ENCODE data around the gene INSYN2B. TPM values are rescaled to one million over a fixed set of nuclear protein-coding genes. Genes with fewer than 3 reads are reported as not detected.

INSYN2B gene
- total and polyA plus RNA-seq, 12 donors = 0.08 to 0.94 (median 0.62) TPM; not detected in 2

DNA sequence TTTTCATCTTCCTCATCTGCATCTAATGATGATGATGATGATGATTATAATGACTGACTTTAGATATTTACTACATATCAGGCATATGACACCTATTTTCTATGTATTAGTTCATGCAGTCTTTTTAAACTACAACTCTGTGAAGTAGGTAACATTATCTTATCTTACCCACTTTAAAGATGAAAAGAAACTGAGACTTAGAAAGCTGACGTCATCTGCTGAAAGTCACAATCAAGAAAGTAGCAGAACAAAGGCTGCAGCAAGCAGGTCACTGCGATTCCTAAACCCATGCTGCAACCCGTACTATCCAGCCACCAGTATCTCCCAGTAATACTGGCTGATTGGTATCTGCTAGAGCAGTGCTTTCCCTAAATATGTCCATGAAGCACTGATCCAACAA lies 40.1 kb upstream of the INSYN2B start:
- no peak for TF ChIP-seq POLR2A (IDR thresholded peaks at IDR 0.05)
- TF ChIP-seq, protein P1, sequence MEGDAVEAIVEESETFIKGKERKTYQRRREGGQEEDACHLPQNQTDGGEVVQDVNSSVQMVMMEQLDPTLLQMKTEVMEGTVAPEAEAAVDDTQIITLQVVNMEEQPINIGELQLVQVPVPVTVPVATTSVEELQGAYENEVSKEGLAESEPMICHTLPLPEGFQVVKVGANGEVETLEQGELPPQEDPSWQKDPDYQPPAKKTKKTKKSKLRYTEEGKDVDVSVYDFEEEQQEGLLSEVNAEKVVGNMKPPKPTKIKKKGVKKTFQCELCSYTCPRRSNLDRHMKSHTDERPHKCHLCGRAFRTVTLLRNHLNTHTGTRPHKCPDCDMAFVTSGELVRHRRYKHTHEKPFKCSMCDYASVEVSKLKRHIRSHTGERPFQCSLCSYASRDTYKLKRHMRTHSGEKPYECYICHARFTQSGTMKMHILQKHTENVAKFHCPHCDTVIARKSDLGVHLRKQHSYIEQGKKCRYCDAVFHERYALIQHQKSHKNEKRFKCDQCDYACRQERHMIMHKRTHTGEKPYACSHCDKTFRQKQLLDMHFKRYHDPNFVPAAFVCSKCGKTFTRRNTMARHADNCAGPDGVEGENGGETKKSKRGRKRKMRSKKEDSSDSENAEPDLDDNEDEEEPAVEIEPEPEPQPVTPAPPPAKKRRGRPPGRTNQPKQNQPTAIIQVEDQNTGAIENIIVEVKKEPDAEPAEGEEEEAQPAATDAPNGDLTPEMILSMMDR (IDR thresholded peaks at IDR 0.05) = no peak
- no peak overlapping the region for H3K4me3 ChIP-seq
- H3K27ac ChIP-seq = no peak overlapping the region
- no peaks in the 10 kb centered on the region for H3K9me3 ChIP-seq (replicated peaks in 1 of 3)
- H3K4me1 ChIP-seq (replicated peaks in 1 of 2) = no peaks in the 10 kb centered on the region
- intact Hi-C loops (cut with DNase I) = no loop called here
- no peak for DNase-seq
- H3K27me3 ChIP-seq = no peaks in the 10 kb centered on the region
- WGBS, 4 donors = 76 to 82% (median 78%) methylated on average over 3 of the region's 3 CpGs
- H3K36me3 ChIP-seq (replicated peaks in 1 of 2) = no peaks in the 10 kb centered on the region

GRCh38 chr5:170012622-170013021 lies 32.3 kb upstream of the INSYN2B start:
- WGBS, 4 donors = 50 to 58% (median 52%) methylated on average over 11 of the region's 11 CpGs
- H3K4me3 ChIP-seq = no peak overlapping the region
- no peak overlapping the region for H3K27ac ChIP-seq
- no peaks in the 10 kb centered on the region for H3K27me3 ChIP-seq
- intact Hi-C loops (cut with DNase I) = no loop called here
- no peaks in the 10 kb centered on the region for H3K4me1 ChIP-seq (replicated peaks in 1 of 2)
- H3K36me3 ChIP-seq (replicated peaks in 1 of 2) = no peaks in the 10 kb centered on the region
- TF ChIP-seq POLR2A (IDR thresholded peaks at IDR 0.05) = no peak
- TF ChIP-seq, protein P1 (IDR thresholded peaks at IDR 0.05) = no peak
- no peaks in the 10 kb centered on the region for H3K9me3 ChIP-seq (replicated peaks in 1 of 3)
- no peak for DNase-seq

DNA sequence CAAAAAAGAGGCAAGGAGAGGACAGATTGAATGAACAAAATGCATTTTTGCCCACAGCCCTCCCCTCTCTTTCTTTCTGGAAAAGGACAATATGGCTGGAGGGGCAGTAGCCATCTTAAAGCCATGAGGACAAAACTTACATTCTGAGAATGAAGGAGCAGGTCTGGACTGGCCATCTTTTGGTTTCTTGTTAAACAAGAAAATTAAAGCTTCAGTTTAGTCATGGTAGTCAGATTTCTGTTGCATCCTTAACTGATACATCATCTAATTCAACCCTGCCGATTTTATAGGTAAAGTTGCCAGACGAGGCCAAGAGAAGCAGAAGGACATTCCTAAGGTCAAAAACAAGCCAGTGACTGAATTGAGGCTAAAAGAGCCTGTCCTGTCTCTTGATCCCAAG lies 31.5 kb upstream of the INSYN2B start:
- DNase-seq = no peak
- intact Hi-C loops (cut with DNase I) = no loop called here
- H3K27me3 ChIP-seq = no peaks in the 10 kb centered on the region
- no peaks in the 10 kb centered on the region for H3K4me1 ChIP-seq (replicated peaks in 1 of 2)
- H3K4me3 ChIP-seq = no peak overlapping the region
- no peaks in the 10 kb centered on the region for H3K9me3 ChIP-seq (replicated peaks in 1 of 3)
- WGBS, 4 donors = 62 to 90% (median 70%) methylated on average over 2 of the region's 2 CpGs
- H3K27ac ChIP-seq = no peak overlapping the region
- no peaks in the 10 kb centered on the region for H3K36me3 ChIP-seq (replicated peaks in 1 of 2)
- TF ChIP-seq, protein P1 (IDR thresholded peaks at IDR 0.05) = no peak
- no peak for TF ChIP-seq POLR2A (IDR thresholded peaks at IDR 0.05)

DNA sequence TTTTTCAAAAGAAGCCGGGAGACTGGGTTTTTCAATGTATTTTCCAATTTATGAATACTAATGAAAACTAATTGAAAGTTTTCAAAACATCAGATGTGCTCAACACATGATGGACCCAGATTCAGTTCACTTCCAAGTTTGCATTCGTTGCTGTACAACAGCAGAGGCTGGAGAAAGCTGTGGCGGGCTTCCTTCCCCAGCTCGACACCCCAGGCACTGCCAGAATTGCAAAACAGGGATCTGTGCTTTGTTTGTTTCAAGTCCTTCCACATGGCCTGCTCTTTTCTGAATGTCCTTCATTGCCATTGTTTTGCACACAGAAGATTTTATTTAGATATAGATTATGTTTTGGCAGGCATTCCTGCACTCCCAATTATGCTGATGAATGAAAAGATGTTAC lies 30.3 kb upstream of the INSYN2B start:
- H3K27ac ChIP-seq = no peak overlapping the region
- H3K4me1 ChIP-seq (replicated peaks in 1 of 2) = no peaks in the 10 kb centered on the region
- DNase-seq = no peak
- no peak overlapping the region for H3K4me3 ChIP-seq
- 79 to 81% (median 80%) methylated on average over 4 of the region's 4 CpGs for WGBS, 4 donors
- H3K9me3 ChIP-seq (replicated peaks in 1 of 3) = no peaks in the 10 kb centered on the region
- intact Hi-C loops (cut with DNase I) = no loop called here
- H3K27me3 ChIP-seq = no peaks in the 10 kb centered on the region
- no peaks in the 10 kb centered on the region for H3K36me3 ChIP-seq (replicated peaks in 1 of 2)
- TF ChIP-seq, protein P1 (IDR thresholded peaks at IDR 0.05) = no peak
- no peak for TF ChIP-seq POLR2A (IDR thresholded peaks at IDR 0.05)

Data from adrenal gland (tissue), 12 donors.